HG03571 (cell line): ENCODE results near the gene GJE1.
"Not testable (repeated sequence)": the region's sequence is repeated elsewhere in the genome, so short reads cannot be mapped to it uniquely, and the experiment has no call there.

Source experiments
- ATAC-seq: cut with Tn5 transposase; IDR thresholded peaks from one replicate; pipeline ENCODE4 v1.9.1; 2021; ENCODE audit not compliant: unreplicated experiment

Gene GJE1

GRCh38 chr6:142132625-142133024, at the start of gene GJE1:
Gene GJE1 (plus strand): TSS chr6:142132925. CDS start chr6:142133159, 234 bp downstream.
- no peak for ATAC-seq

- no peak for ATAC-seq
These were observed 44.5 kb upstream of the GJE1 start for GRCh38 chr6:142087950-142088857.

GRCh38 chr6:142088858-142089216, 43.9 kb upstream of the GJE1 start:
- ATAC-seq, result no peak

GRCh38 chr6:142104820-142105219, 27.9 kb upstream of the GJE1 start:
- not testable (repeated sequence) for ATAC-seq

- ATAC-seq, result not testable (repeated sequence)
These were observed 21.9 kb upstream of the GJE1 start for GRCh38 chr6:142110820-142111219.

GRCh38 chr6:142112451-142113061, 20.2 kb upstream of the GJE1 start:
- no peak for ATAC-seq

- no peak for ATAC-seq
These were observed 15.4 kb upstream of the GJE1 start for GRCh38 chr6:142117366-142117765.

GRCh38 chr6:142118328-142118727, 14.4 kb upstream of the GJE1 start:
- no peak for ATAC-seq

GRCh38 chr6:142118925-142119324, 13.8 kb upstream of the GJE1 start:
- no peak for ATAC-seq

- ATAC-seq, result no peak
These were observed 11.4 kb upstream of the GJE1 start for GRCh38 chr6:142121342-142121741.

GRCh38 chr6:142130814-142131213, 1.9 kb upstream of the GJE1 start:
- ATAC-seq, result no peak

GRCh38 chr6:142138876-142139275, 6.2 kb downstream of the GJE1 start:
- ATAC-seq, result no peak

- not testable (repeated sequence) for ATAC-seq
These were observed 8.8 kb downstream of the GJE1 start for GRCh38 chr6:142141531-142141930.

GRCh38 chr6:142146828-142147662, 14.3 kb downstream of the GJE1 start, which contains the start of the genes NMBR and VTA1:
Gene NMBR (minus strand): TSS chr6:142147122. CDS start chr6:142088658, 58,464 bp downstream.
Gene VTA1 (plus strand): TSS chr6:142147263. CDS start chr6:142147288, 25 bp downstream.
- ATAC-seq, result peak; percentile 100

GRCh38 chr6:142152746-142153145, 20.0 kb downstream of the GJE1 start:
- ATAC-seq, result no peak

- ATAC-seq, result no peak
These were observed 20.5 kb downstream of the GJE1 start for GRCh38 chr6:142153196-142153595.

GRCh38 chr6:142154336-142154735, 21.6 kb downstream of the GJE1 start:
- no peak for ATAC-seq

GRCh38 chr6:142155091-142155490, 22.4 kb downstream of the GJE1 start:
- no peak for ATAC-seq

- ATAC-seq, result no peak
These were observed 23.4 kb downstream of the GJE1 start for GRCh38 chr6:142155895-142156757.

- ATAC-seq, result not testable (repeated sequence)
These were observed 24.0 kb downstream of the GJE1 start for GRCh38 chr6:142156758-142157068.
